Right lobe of liver (tissue), 6 donors: ENCODE data around the gene NKX6-2. TPM values are rescaled to one million over a fixed set of nuclear protein-coding genes. Genes with fewer than 3 reads are reported as not detected.

Experiments used
- ATAC-seq, 4 donors: fragments of 200-7000 bp; cut with Tn5 transposase; one replicate each; pipeline ENCODE4 v1.9.1; 2020; ENCODE audit warnings: mild to moderate bottlenecking in 4 of 4, moderate library complexity in 4 of 4
- DNase-seq, 3 donors: peaks; one replicate each; pipeline ENCODE4 v3.0.0-alpha.2; 2020
- H3K27ac ChIP-seq, 3 donors: fragments of 200-600 bp; one replicate each; pipeline ENCODE4 v1.8.0; 2022
- H3K27me3 ChIP-seq, 2 donors: fragments of 200-600 bp; one replicate each; pipeline ENCODE4 v1.8.0; 2022
- H3K36me3 ChIP-seq, 4 donors: fragments of 200-600 bp; sonication (generic) in 1 of 4; one replicate each; pipeline versions ENCODE4 v1.5.1 to v1.8.0; 2017 to 2022; ENCODE audit warnings: control low read depth in 1 of 4
- H3K4me1 ChIP-seq, 4 donors: fragments of 200-600 bp; sonication (generic) in 1 of 4; one replicate each; pipeline versions ENCODE4 v1.5.1 to v1.8.0; 2017 to 2022; ENCODE audit warnings: control low read depth in 1 of 4
- H3K4me3 ChIP-seq, 3 donors: fragments of 200-600 bp; one replicate each; pipeline ENCODE4 v1.8.0; 2022
- H3K9me3 ChIP-seq, 4 donors: fragments of 200-600 bp; sonication (generic) in 1 of 4; one replicate each; pipeline versions ENCODE4 v1.5.1 to v1.8.0; 2017 to 2022; ENCODE audit warnings: control low read depth in 1 of 4
- CTCF ChIP-seq, 4 donors: fragments of 200-600 bp in 3 of 4; fragments of 450-650 bp in 1 of 4; IDR thresholded peaks; one replicate each; pipeline versions ENCODE4 v1.5.1 to v1.8.0; 2016 to 2022; ENCODE audit warnings: antibody characterized with exemption in 4 of 4, mild to moderate bottlenecking in 2 of 4
- POLR2A ChIP-seq: fragments of 450-650 bp; IDR thresholded peaks from one replicate; pipeline ENCODE4 v1.6.1; 2017; ENCODE audit warnings: antibody characterized with exemption, mild to moderate bottlenecking
- WGBS: methylation state at CpG from one replicate; pipeline ENCODE4 v1.1.6; 2018; ENCODE audit warnings: low coverage, low lambda C conversion rate; ENCODE audit not compliant: insufficient coverage; ENCODE audit errors: missing lambda C conversion rate; 5-methylcytosine and 5-hydroxymethylcytosine counted together
- intact Hi-C, 2 donors: fragments of 100-400 bp; cut with DNase I; formaldehyde crosslinking; loops; one replicate each; pipeline versions ENCODE4 v1.11.2 to v1.14.1; 2022
- total RNA-seq, 6 experiments: library from RNA; depleted of rRNA in 2 of 6; stranded (reverse); fragments of >200 nt in 2 of 6; fragmentation: NEBNext Ultra II Directional in 3 of 6; extraction: Animal tissue kit (Norgen Biotek cat#: 25700) in 3 of 6; gene quantifications; one replicate each; pipeline versions ENCODE4 v1.1.0 to v1.2.4, GENCODE V29; 2016 to 2023
- donor health status: DM: no; HTN: yes; CAD: no.
- donor health status: DM: no; HTN: no; CAD: no.
- donor health status: DM: no; HTN: no; CAD: no.
- donor health status: DM: no; HTN: yes; CAD: no.
- donor health status: DM: no; HTN: yes; CAD: no.

NKX6-2 gene
- total RNA-seq, 6 experiments from 2014 or later, result not detected

- intact Hi-C loops, result no loop called here
- no CpG with 5 or more reads among the region's 18 CpGs for WGBS
- Histone ChIP-seq H3K27me3 (no peaks in the 10 kb centered on the region), H3K4me3 (no peak overlapping the region), H3K36me3 (peaks cover 0 to 13% (median 2%) of the 10 kb centered on the region in 4 donors), H3K27ac (no peak overlapping the region), H3K9me3 (no peaks in the 10 kb centered on the region), H3K4me1 (no peaks in the 10 kb centered on the region)
- DNase-seq, result no peak
- TF ChIP-seq POLR2A, result no peak
- TF ChIP-seq CTCF (IDR thresholded peaks at IDR 0.05), result no peak
- no peak for ATAC-seq
Measured at GRCh38 chr10:132754071-132754470, 31.9 kb downstream of the NKX6-2 start.

GRCh38 chr10:132753596-132753995 lies 32.4 kb downstream of the NKX6-2 start:
- Histone ChIP-seq H3K27me3 (no peaks in the 10 kb centered on the region), H3K9me3 (no peaks in the 10 kb centered on the region), H3K4me3 (no peak overlapping the region), H3K4me1 (no peaks in the 10 kb centered on the region), H3K27ac (no peak overlapping the region), H3K36me3 (peaks cover 0 to 13% (median 2%) of the 10 kb centered on the region in 4 donors)
- no peak for DNase-seq
- no peak for ATAC-seq
- intact Hi-C loops, result no loop called here
- TF ChIP-seq POLR2A (no peak), CTCF (IDR thresholded peaks at IDR 0.05) (no peak)
- 91% methylated on average over 5 of the region's 15 CpGs for WGBS

- no peaks in the 10 kb centered on the region for H3K4me1 ChIP-seq
- peaks cover 0 to 13% (median 2%) of the 10 kb centered on the region in 4 donors for H3K36me3 ChIP-seq
- no peaks in the 10 kb centered on the region for H3K27me3 ChIP-seq
- intact Hi-C loops, result no loop called here
- H3K4me3 ChIP-seq, result no peak overlapping the region
- no peak for DNase-seq
- H3K27ac ChIP-seq, result no peak overlapping the region
- no peaks in the 10 kb centered on the region for H3K9me3 ChIP-seq
- ATAC-seq, result no peak
- TF ChIP-seq CTCF (IDR thresholded peaks at IDR 0.05), result no peak
- TF ChIP-seq POLR2A, result no peak
- WGBS, result no CpG with 5 or more reads among the region's 28 CpGs
Measured at GRCh38 chr10:132752961-132753360, 33.0 kb downstream of the NKX6-2 start.

GRCh38 chr10:132752378-132752777 lies 33.6 kb downstream of the NKX6-2 start:
- no peaks in the 10 kb centered on the region for H3K9me3 ChIP-seq
- no peak overlapping the region for H3K4me3 ChIP-seq
- H3K4me1 ChIP-seq, result no peaks in the 10 kb centered on the region
- WGBS, result 95% methylated on average over 13 of the region's 20 CpGs
- no peak for DNase-seq
- no peak for ATAC-seq
- H3K27ac ChIP-seq, result no peak overlapping the region
- peaks cover 0 to 13% (median 2%) of the 10 kb centered on the region in 4 donors for H3K36me3 ChIP-seq
- H3K27me3 ChIP-seq, result no peaks in the 10 kb centered on the region
- no peak for TF ChIP-seq CTCF (IDR thresholded peaks at IDR 0.05)
- no peak for TF ChIP-seq POLR2A
- intact Hi-C loops, result no loop called here

GRCh38 chr10:132750936-132751335 lies 35.0 kb downstream of the NKX6-2 start:
- ATAC-seq (no peak), DNase-seq (no peak)
- Histone ChIP-seq H3K4me3 (no peak overlapping the region), H3K36me3 (peaks cover 0 to 13% (median 2%) of the 10 kb centered on the region in 4 donors), H3K4me1 (no peaks in the 10 kb centered on the region), H3K9me3 (no peaks in the 10 kb centered on the region), H3K27ac (no peak overlapping the region), H3K27me3 (no peaks in the 10 kb centered on the region)
- TF ChIP-seq POLR2A, result no peak
- TF ChIP-seq CTCF (IDR thresholded peaks at IDR 0.05), result no peak
- intact Hi-C loops, result no loop called here
- no CpG with 5 or more reads among the region's 14 CpGs for WGBS
